GM23248 (cell line): ENCODE data around the gene SLBP.

Source experiments
- EZH2 ChIP-seq: fragments of 200-600 bp; sonication (generic); IDR thresholded peaks from 2 replicates; pipeline ENCODE4 v1.6.1; 2018; ENCODE audit warnings: antibody characterized with exemption, mild to moderate bottlenecking; ENCODE audit not compliant: insufficient read depth, poor library complexity, severe bottlenecking
- EZH2phosphoT487 ChIP-seq: fragments of 200-600 bp; sonication (generic); IDR thresholded peaks from 2 replicates; pipeline ENCODE4 v1.6.1; 2018; ENCODE audit warnings: antibody characterized with exemption, moderate library complexity, mild to moderate bottlenecking, low read depth; ENCODE audit not compliant: insufficient read depth

DNA sequence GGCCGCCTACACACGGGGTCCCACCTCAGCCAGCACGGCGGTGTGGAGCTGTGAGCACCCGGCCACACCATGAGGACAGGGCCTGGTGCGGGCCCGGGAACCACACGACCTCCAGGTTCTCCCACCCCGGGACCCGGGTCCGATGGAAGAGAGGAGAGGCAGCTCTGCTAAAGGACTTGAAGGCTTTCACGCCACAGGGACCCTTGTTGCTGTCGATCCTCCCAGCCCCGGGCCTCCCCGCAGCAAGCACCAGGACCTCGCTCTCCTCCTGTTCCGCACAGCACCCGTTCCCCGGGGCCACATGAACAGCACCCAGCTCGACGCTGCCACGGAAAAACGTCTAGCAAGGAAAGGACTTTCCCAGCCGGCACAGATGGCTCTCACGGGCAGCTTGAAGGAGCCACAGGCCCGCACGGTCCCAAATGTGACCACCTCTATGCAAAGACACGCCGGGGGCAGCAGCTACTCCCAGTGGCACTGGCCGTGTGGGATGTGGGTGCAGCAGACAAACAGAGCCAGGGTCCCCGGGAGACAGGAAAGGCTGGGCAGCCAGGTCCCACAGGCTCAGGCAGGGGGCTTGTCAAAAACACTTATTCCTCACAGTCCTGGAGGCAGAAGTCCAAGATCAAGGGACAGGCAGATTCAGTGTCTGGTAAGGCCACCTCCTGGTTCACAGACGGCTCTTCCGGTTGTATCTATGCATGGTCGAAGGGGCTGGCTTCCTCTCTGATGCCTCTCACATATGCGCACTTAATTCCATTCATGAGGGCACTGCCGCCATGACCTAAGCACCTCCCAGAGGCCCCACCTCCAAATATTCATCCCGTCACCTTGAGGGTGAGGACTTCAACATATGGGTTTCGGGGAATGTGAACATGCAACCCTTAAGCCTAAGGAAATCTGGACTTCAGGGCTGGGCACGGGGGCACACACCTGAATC is 52.7 kb downstream of the SLBP start:
- TF ChIP-seq EZH2phosphoT487, result no peak
- no peak for TF ChIP-seq EZH2
